BE2C (cell line): ENCODE results near the gene HSD11B1. TPM values are rescaled to one million over a fixed set of nuclear protein-coding genes. Genes with fewer than 3 reads are reported as not detected.

Experiments used
- DNase-seq: peaks from one replicate; pipeline ENCODE4 v3.0.0-alpha.2; 2020
- H3K27me3 ChIP-seq: fragments of 250-450 bp; sonication (Bioruptor Pico); 2 replicates; pipeline ENCODE4 v1.5.1; 2020; ENCODE audit warnings: mild to moderate bottlenecking
- H3K36me3 ChIP-seq: fragments of 250-450 bp; sonication (Bioruptor Pico); 2 replicates; pipeline ENCODE4 v1.5.1; 2020; ENCODE audit warnings: mild to moderate bottlenecking
- H3K4me1 ChIP-seq: fragments of 250-450 bp; sonication (Bioruptor Pico); 2 replicates; pipeline ENCODE4 v1.5.1; 2020
- H3K4me3 ChIP-seq: 2 replicates; pipeline ENCODE4 v1.5.1; 2011; ENCODE audit warnings: low read depth, low read length
- H3K9me3 ChIP-seq: fragments of 250-450 bp; sonication (Bioruptor Pico); 2 replicates; pipeline ENCODE4 v1.5.1; 2020
- CTCF ChIP-seq: IDR thresholded peaks from 2 replicates; pipeline ENCODE4 v1.5.1; 2012; ENCODE audit warnings: mild to moderate bottlenecking, low read depth, low read length
- polyA plus RNA-seq: library from polyadenylated mRNA; unstranded; fragments of >200 nt; gene quantifications from one replicate; pipeline ENCODE4 v1.2.1, GENCODE V29; 2012; ENCODE audit warnings: low read depth, missing spikeins; ENCODE audit not compliant: insufficient read length, insufficient read depth

Gene HSD11B1
- polyA plus RNA-seq: not detected

- no peak within 1 kb of the TSS for H3K4me3 ChIP-seq
- no peaks in the 10 kb centered on the region for H3K36me3 ChIP-seq
- no peaks in the 10 kb centered on the region for H3K4me1 ChIP-seq
- no peak for TF ChIP-seq CTCF
- no peaks in the 10 kb centered on the region for H3K27me3 ChIP-seq
- no peak for DNase-seq
- no peaks in the 10 kb centered on the region for H3K9me3 ChIP-seq
These were observed at the start of gene HSD11B1 for GRCh38 chr1:209704584-209704983. Gene HSD11B1 (plus strand): TSS chr1:209704846. CDS start chr1:209704943, 97 bp downstream.

GRCh38 chr1:209655411-209656231, 49.0 kb upstream of the HSD11B1 start:
- no peak for DNase-seq
- Histone ChIP-seq H3K9me3 (no peaks in the 10 kb centered on the region), H3K27me3 (no peaks in the 10 kb centered on the region), H3K4me3 (no peak overlapping the region), H3K36me3 (no peaks in the 10 kb centered on the region), H3K4me1 (no peaks in the 10 kb centered on the region; the same call in 1 of the 2 replicates)
- TF ChIP-seq CTCF: no peak

GRCh38 chr1:209657140-209657879, 47.3 kb upstream of the HSD11B1 start:
- no peak overlapping the region for H3K4me3 ChIP-seq
- no peak for TF ChIP-seq CTCF
- no peaks in the 10 kb centered on the region for H3K9me3 ChIP-seq
- DNase-seq: no peak
- H3K36me3 ChIP-seq: no peaks in the 10 kb centered on the region
- H3K27me3 ChIP-seq: no peaks in the 10 kb centered on the region
- no peaks in the 10 kb centered on the region for H3K4me1 ChIP-seq

GRCh38 chr1:209657918-209658317, 46.7 kb upstream of the HSD11B1 start:
- no peaks in the 10 kb centered on the region for H3K4me1 ChIP-seq
- DNase-seq: no peak
- no peaks in the 10 kb centered on the region for H3K27me3 ChIP-seq
- H3K36me3 ChIP-seq: no peaks in the 10 kb centered on the region
- no peak for TF ChIP-seq CTCF
- no peak overlapping the region for H3K4me3 ChIP-seq
- H3K9me3 ChIP-seq: no peaks in the 10 kb centered on the region

- H3K4me1 ChIP-seq: no peaks in the 10 kb centered on the region
- no peaks in the 10 kb centered on the region for H3K9me3 ChIP-seq
- no peak overlapping the region for H3K4me3 ChIP-seq
- H3K36me3 ChIP-seq: no peaks in the 10 kb centered on the region
- no peaks in the 10 kb centered on the region for H3K27me3 ChIP-seq
- TF ChIP-seq CTCF: no peak; the same call in 1 of the 2 replicates
- DNase-seq: no peak
These were observed 44.7 kb upstream of the HSD11B1 start for GRCh38 chr1:209659909-209660308.

- H3K27me3 ChIP-seq: no peaks in the 10 kb centered on the region
- no peak overlapping the region for H3K4me3 ChIP-seq
- no peaks in the 10 kb centered on the region for H3K9me3 ChIP-seq
- H3K4me1 ChIP-seq: no peaks in the 10 kb centered on the region
- no peak for TF ChIP-seq CTCF
- H3K36me3 ChIP-seq: no peaks in the 10 kb centered on the region
- no peak for DNase-seq
These were observed 43.6 kb upstream of the HSD11B1 start for GRCh38 chr1:209661071-209661470.
